Adrenal gland (tissue), 5 donors: ENCODE data around the gene PRKCA.

Source experiments
- POLR2A ChIP-seq, 2 donors: fragments of 450-650 bp; IDR thresholded peaks; one replicate each; pipeline ENCODE4 v1.6.1; 2017; ENCODE audit warnings: antibody characterized with exemption in 2 of 2, mild to moderate bottlenecking in 2 of 2, moderate library complexity in 1 of 2
- TF ChIP-seq, protein P1 (sequence below), 6 experiments: fragments of 450-650 bp in 4 of 6; fragments of 200-600 bp in 2 of 6; sonication (generic) in 1 of 6; IDR thresholded peaks; 1 replicate in 5 of 6; 2 replicates in 1 of 6; pipeline versions ENCODE4 v1.5.1 to v1.8.0; 2016 to 2021; ENCODE audit warnings: antibody characterized with exemption in 6 of 6, mild to moderate bottlenecking in 2 of 6, moderate library complexity in 1 of 6
- donor health status: DM: no; HTN: no; CAD: no.

DNA sequence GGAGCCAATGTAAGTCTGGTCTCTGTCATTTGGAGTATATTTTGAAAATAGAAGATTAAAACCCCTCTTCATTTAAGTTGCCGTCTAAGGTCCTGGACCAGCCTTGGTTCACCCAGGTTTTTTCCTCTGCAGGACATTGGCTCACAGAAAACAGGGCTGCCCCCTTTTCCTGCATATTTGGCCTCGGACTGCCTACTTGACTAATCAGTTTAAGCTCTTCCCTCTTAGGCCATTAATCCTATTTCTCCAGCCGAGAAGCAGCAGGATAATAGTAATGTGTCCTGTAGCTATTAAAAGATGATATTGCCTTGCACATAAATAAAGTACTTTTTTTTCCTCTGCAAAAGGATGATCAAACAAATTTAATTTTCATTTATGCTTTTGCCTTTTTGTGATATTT, 52.1 kb downstream of the PRKCA start:
- TF ChIP-seq POLR2A (IDR thresholded peaks at IDR 0.05) = no peak
- TF ChIP-seq, protein P1, sequence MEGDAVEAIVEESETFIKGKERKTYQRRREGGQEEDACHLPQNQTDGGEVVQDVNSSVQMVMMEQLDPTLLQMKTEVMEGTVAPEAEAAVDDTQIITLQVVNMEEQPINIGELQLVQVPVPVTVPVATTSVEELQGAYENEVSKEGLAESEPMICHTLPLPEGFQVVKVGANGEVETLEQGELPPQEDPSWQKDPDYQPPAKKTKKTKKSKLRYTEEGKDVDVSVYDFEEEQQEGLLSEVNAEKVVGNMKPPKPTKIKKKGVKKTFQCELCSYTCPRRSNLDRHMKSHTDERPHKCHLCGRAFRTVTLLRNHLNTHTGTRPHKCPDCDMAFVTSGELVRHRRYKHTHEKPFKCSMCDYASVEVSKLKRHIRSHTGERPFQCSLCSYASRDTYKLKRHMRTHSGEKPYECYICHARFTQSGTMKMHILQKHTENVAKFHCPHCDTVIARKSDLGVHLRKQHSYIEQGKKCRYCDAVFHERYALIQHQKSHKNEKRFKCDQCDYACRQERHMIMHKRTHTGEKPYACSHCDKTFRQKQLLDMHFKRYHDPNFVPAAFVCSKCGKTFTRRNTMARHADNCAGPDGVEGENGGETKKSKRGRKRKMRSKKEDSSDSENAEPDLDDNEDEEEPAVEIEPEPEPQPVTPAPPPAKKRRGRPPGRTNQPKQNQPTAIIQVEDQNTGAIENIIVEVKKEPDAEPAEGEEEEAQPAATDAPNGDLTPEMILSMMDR (IDR thresholded peaks at IDR 0.05) = no peak
